DMS 273 treated with DMSO at 0.1 percent for 48 hours (cell line): Measurements from ENCODE around the gene COX7A1.
"Not testable (repeated sequence)": the region's sequence is repeated elsewhere in the genome, so short reads cannot be mapped to it uniquely, and the experiment has no call there.

Experiments used
- DNase-seq: peaks from one replicate; lab custom pipeline; 2025; lab: John Stamatoyannopoulos, UW

The COX7A1 gene

GRCh38 chr19:36152352-36153091 lies at the start of gene COX7A1:
Gene COX7A1 (minus strand): TSS chr19:36152447. CDS start chr19:36152407, 40 bp downstream.
- no peak for DNase-seq

GRCh38 chr19:36201684-36202083 lies 49.4 kb upstream of the COX7A1 start:
- DNase-seq, result no peak

- no peak for DNase-seq
Measured at GRCh38 chr19:36198119-36198518, 45.9 kb upstream of the COX7A1 start.

GRCh38 chr19:36196249-36196648 lies 44.0 kb upstream of the COX7A1 start:
- DNase-seq, result no peak

- not testable (repeated sequence) for DNase-seq
Measured at GRCh38 chr19:36186722-36187121, 34.5 kb upstream of the COX7A1 start.

GRCh38 chr19:36183245-36183628 lies 31.0 kb upstream of the COX7A1 start:
- DNase-seq, result no peak

GRCh38 chr19:36182612-36183244 lies 30.5 kb upstream of the COX7A1 start:
- DNase-seq, result no peak

GRCh38 chr19:36179077-36179476 lies 26.8 kb upstream of the COX7A1 start:
- not testable (repeated sequence) for DNase-seq

- DNase-seq, result not testable (repeated sequence)
Measured at GRCh38 chr19:36173846-36174245, 21.6 kb upstream of the COX7A1 start.

GRCh38 chr19:36172852-36173251 lies 20.6 kb upstream of the COX7A1 start:
- no peak for DNase-seq

GRCh38 chr19:36169084-36169760 lies 17.0 kb upstream of the COX7A1 start:
- DNase-seq, result peak; percentile 86

GRCh38 chr19:36163813-36164212 lies 11.6 kb upstream of the COX7A1 start:
- no peak for DNase-seq

GRCh38 chr19:36160821-36161596 lies 8.8 kb upstream of the COX7A1 start:
- DNase-seq, result no peak

GRCh38 chr19:36153126-36153525 lies 879 bp upstream of the COX7A1 start:
- DNase-seq, result no peak

- no peak for DNase-seq
Measured at GRCh38 chr19:36152019-36152351, 262 bp downstream of the COX7A1 start.

GRCh38 chr19:36151144-36152018 lies 866 bp downstream of the COX7A1 start:
- no peak for DNase-seq

GRCh38 chr19:36150586-36150985 lies 1.7 kb downstream of the COX7A1 start:
- no peak for DNase-seq

- DNase-seq, result no peak
Measured at GRCh38 chr19:36149673-36150406, 2.4 kb downstream of the COX7A1 start.

GRCh38 chr19:36144624-36145023 lies 7.6 kb downstream of the COX7A1 start:
- no peak for DNase-seq

- no peak for DNase-seq
Measured at GRCh38 chr19:36142496-36142895, 9.8 kb downstream of the COX7A1 start.

GRCh38 chr19:36142046-36142445 lies 10.2 kb downstream of the COX7A1 start:
- no peak for DNase-seq
